ENCODE data around the gene ARHGEF39.
"Not testable (repeated sequence)": the region's sequence is repeated elsewhere in the genome, so short reads cannot be mapped to it uniquely, and the experiment has no call there.

Gene ARHGEF39

DNA sequence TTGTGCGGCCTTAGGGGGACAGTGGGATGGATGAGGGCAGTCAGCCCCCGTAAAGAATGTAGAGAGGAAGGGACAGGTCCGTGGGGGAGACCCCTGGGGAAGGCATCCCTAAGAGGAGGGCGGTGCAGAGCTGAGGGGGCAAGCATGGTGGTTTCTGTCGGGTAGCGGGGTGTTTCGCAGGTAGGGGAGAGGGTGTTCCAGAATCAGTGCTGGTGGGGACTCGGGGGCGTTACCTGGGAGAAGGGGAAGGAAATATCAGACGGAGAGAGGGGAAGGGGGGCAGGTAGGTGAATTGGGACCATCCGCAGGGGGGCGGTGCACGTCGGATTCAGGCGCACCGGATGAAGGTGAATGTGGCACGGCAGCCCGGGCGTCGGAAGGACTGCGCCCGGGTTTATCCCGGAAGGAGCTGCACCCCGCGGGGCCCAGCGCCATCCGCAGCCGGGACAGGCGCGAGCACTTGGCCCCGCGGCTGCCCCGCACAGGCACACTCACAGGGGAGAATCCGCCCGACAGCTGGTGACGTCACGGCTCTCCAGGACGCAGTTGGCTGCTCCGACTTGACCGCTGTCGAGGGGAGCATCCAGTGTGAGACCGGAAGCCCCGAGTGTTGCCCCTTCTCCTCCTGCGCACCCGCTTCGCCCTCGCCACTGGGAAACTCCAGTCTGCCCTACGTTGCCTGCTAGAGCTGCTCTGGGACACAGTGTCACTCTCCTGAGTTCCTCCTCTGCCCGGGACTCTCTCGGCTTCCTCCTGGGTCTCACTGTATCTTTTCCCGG, 48.1 kb downstream of the ARHGEF39 start:
- peak; percentile 82 to 87 for DNase-seq

GRCh38 chr9:35615981-35616680, 48.9 kb downstream of the ARHGEF39 start:
- DNase-seq = no peak

- DNase-seq = no peak
These were observed 52.2 kb downstream of the ARHGEF39 start for GRCh38 chr9:35612843-35613242.

- not testable (repeated sequence) for DNase-seq
These were observed 52.9 kb downstream of the ARHGEF39 start for GRCh38 chr9:35612066-35612465.

DNA sequence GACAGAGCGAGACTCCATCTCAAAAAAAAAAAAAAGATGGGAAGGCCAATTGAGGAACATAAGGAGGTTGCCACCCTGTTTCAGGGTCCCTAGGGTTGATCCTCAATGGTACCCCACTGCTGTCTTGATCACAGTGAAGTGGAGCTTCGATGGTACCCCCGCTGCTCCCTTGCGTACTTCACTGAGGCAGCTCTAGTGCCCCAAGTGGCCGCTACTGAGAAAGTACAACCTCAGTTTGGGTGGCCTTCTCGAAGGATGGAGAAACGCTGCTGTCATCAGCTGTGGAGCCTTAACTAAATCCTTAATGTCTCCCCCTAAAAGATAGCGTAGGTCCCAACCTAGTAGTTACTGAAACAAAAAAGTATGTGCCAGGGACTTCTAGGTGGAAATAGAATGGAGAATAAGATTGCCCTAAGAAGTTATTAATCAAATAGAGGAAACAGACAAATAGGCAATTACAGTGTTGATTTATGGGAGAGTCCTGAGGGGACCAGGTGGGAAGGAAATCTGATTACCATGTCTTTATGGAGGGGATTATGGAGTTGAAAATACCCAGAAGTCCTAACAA, 53.7 kb downstream of the ARHGEF39 start:
- peak; percentile 35 to 61 for DNase-seq

- no peak for DNase-seq
These were observed 55.2 kb downstream of the ARHGEF39 start for GRCh38 chr9:35609820-35610163.

Measured in inflammatory macrophage treated with lipopolysaccharide for 1 hour (primary cell).